IPS-NIHi11 (cell line): Measurements from ENCODE around the gene TMBIM4.
A peak's percentile ranks its signal among the peaks of the same experiment; 100 is the strongest.
"Not testable (repeated sequence)": the region's sequence is repeated elsewhere in the genome, so short reads cannot be mapped to it uniquely, and the experiment has no call there.

Experiments used
- DNase-seq: peaks from one replicate; pipeline ENCODE4 v3.0.0; 2012; ENCODE audit warnings: mixed read lengths, low spot score

Gene TMBIM4

GRCh38 chr12:66169221-66170170, at the start of gene TMBIM4:
TSS of gene TMBIM4 (minus strand) at chr12:66169996. CDS start at chr12:66169951, 45 bp downstream.
- DNase-seq, result peak; percentile 90

- DNase-seq, result no peak
These were observed 47.6 kb upstream of the TMBIM4 start for GRCh38 chr12:66217342-66217917.

- not testable (repeated sequence) for DNase-seq
These were observed 43.2 kb upstream of the TMBIM4 start for GRCh38 chr12:66213011-66213410.

GRCh38 chr12:66211573-66211972, 41.8 kb upstream of the TMBIM4 start:
- not testable (repeated sequence) for DNase-seq

- DNase-seq, result no peak
These were observed 41.0 kb upstream of the TMBIM4 start for GRCh38 chr12:66210840-66211239.

GRCh38 chr12:66206141-66206540, 36.3 kb upstream of the TMBIM4 start:
- DNase-seq, result no peak

- no peak for DNase-seq
These were observed 34.0 kb upstream of the TMBIM4 start for GRCh38 chr12:66203820-66204219.

GRCh38 chr12:66199831-66200509, 30.2 kb upstream of the TMBIM4 start:
- DNase-seq, result no peak

- DNase-seq, result no peak
These were observed 29.3 kb upstream of the TMBIM4 start for GRCh38 chr12:66199141-66199540.

- no peak for DNase-seq
These were observed 27.7 kb upstream of the TMBIM4 start for GRCh38 chr12:66197495-66197921.

GRCh38 chr12:66196806-66197205, 27.0 kb upstream of the TMBIM4 start:
- DNase-seq, result no peak

GRCh38 chr12:66195242-66195641, 25.4 kb upstream of the TMBIM4 start:
- DNase-seq, result no peak

- DNase-seq, result no peak
These were observed 24.3 kb upstream of the TMBIM4 start for GRCh38 chr12:66194122-66194521.

- no peak for DNase-seq
These were observed 21.8 kb upstream of the TMBIM4 start for GRCh38 chr12:66191547-66192126.

- DNase-seq, result no peak
These were observed 20.9 kb upstream of the TMBIM4 start for GRCh38 chr12:66190519-66191370.

GRCh38 chr12:66189889-66190288, 20.1 kb upstream of the TMBIM4 start:
- DNase-seq, result no peak

GRCh38 chr12:66189486-66189843, 19.7 kb upstream of the TMBIM4 start:
- DNase-seq, result no peak

- DNase-seq, result peak; percentile 72
These were observed 19.0 kb upstream of the TMBIM4 start, which contains the start of gene IRAK3 for GRCh38 chr12:66188584-66189485. TSS of gene IRAK3 (plus strand) at chr12:66189214. CDS start at chr12:66189300, 86 bp downstream.

GRCh38 chr12:66187821-66188220, 18.0 kb upstream of the TMBIM4 start:
- DNase-seq, result no peak

GRCh38 chr12:66187036-66187435, 17.2 kb upstream of the TMBIM4 start:
- no peak for DNase-seq
